ENCODE measurements around the gene RUSF1. TPM values are rescaled to one million over a fixed set of nuclear protein-coding genes. Genes with fewer than 3 reads are reported as not detected.

Gene RUSF1
- total and polyA plus RNA-seq, 8 donors, result 21.4 to 171 (median 47.0) TPM

Other genes with a start within 250 kb of the RUSF1 start
- 100 to 1,000 TPM in 2 of 5 donors, 1 to 10 TPM in 3; 1.8 to 145 (median 7.2) TPM for gene ITGAM, start 248.4 kb downstream of the RUSF1 start, total RNA-seq
- gene ITGAM, start 248.4 kb downstream of the RUSF1 start, polyA plus RNA-seq, result 1 to 10 TPM; 1.2 to 3.8 (median 2.6) TPM
- gene ITGAX, start 153.2 kb downstream of the RUSF1 start, total RNA-seq, result 1 to 10 TPM in 4 of 5 donors, not detected in 1; 4.1 to 6.7 (median 5.6) TPM
- 1 to 10 TPM; 1.1 to 2.0 (median 1.9) TPM for gene ITGAX, start 153.2 kb downstream of the RUSF1 start, polyA plus RNA-seq
- gene ITGAD, start 115.1 kb downstream of the RUSF1 start, total RNA-seq, result under 1 TPM in 2 of 5 donors, not detected in 3; 0.29 to 0.37 TPM
- gene ITGAD, start 115.1 kb downstream of the RUSF1 start, polyA plus RNA-seq, result not detected
- not detected for gene COX6A2, start 80.0 kb downstream of the RUSF1 start, total RNA-seq
- gene COX6A2, start 80.0 kb downstream of the RUSF1 start, polyA plus RNA-seq, result 1 to 10 TPM in 2 of 3 donors, not detected in 1; 1.4 to 8.2 TPM
- gene ZNF843, start 65.6 kb downstream of the RUSF1 start, total RNA-seq, result under 1 TPM in 2 of 5 donors, not detected in 3; 0.18 to 0.45 TPM
- under 1 TPM; 0.15 to 0.37 (median 0.31) TPM for gene ZNF843, start 65.6 kb downstream of the RUSF1 start, polyA plus RNA-seq
- 10 to 100 TPM in 2 of 5 donors, 1 to 10 TPM in 2, not detected in 1; 2.6 to 29.8 (median 15.1) TPM for gene ARMC5, start 48.9 kb downstream of the RUSF1 start, total RNA-seq
- 10 to 100 TPM in 2 of 3 donors, 1 to 10 TPM in 1; 6.7 to 13.0 (median 11.3) TPM for gene ARMC5, start 48.9 kb downstream of the RUSF1 start, polyA plus RNA-seq
- gene TGFB1I1, start 36.2 kb downstream of the RUSF1 start, total RNA-seq, result 10 to 100 TPM; 36.0 to 84.0 (median 63.1) TPM
- gene TGFB1I1, start 36.2 kb downstream of the RUSF1 start, polyA plus RNA-seq, result 10 to 100 TPM; 44.8 to 49.3 (median 49.1) TPM
- not detected for gene SLC5A2, start 25.3 kb downstream of the RUSF1 start, total RNA-seq
- gene SLC5A2, start 25.3 kb downstream of the RUSF1 start, polyA plus RNA-seq, result 1 to 10 TPM in 1 of 3 donors, under 1 TPM in 2; 0.62 to 1.8 (median 0.76) TPM
- gene AHSP, start 19.5 kb upstream of the RUSF1 start, total RNA-seq, result 1 to 10 TPM in 1 of 5 donors, not detected in 4; 4.8 TPM
- not detected for gene AHSP, start 19.5 kb upstream of the RUSF1 start, polyA plus RNA-seq